Body of pancreas (tissue), 4 donors: ENCODE measurements around the gene CAMK2A. TPM values are rescaled to one million over a fixed set of nuclear protein-coding genes. Genes with fewer than 3 reads are reported as not detected.

ENCODE experiments used
- ATAC-seq: fragments of 150-250 bp; one replicate; pipeline ENCODE4 v1.9.1; 2016
- DNase-seq, 4 donors: peaks; one replicate each; pipeline ENCODE4 v3.0.0-alpha.2; 2019
- H3K27ac ChIP-seq, 4 donors: fragments of 200-600 bp; sonication (generic); 1 replicate in 3 of 4; 2 replicates in 1 of 4; pipeline versions ENCODE4 v1.5.1 to v1.6.1; 2016 to 2019; ENCODE audit warnings: mild to moderate bottlenecking in 1 of 4, mixed read lengths in 1 of 4, moderate library complexity in 1 of 4
- H3K27me3 ChIP-seq, 2 donors: fragments of 200-600 bp; sonication (generic); one replicate each; pipeline ENCODE4 v1.6.0; 2016; ENCODE audit warnings: mild to moderate bottlenecking in 1 of 2
- H3K36me3 ChIP-seq, 2 donors: fragments of 200-600 bp; sonication (generic); replicated peaks in 1 of 2; 2 replicates each; pipeline ENCODE4 v1.5.1; 2016; ENCODE audit warnings: low read depth in 2 of 2; ENCODE audit not compliant: insufficient read depth in 1 of 2
- H3K4me1 ChIP-seq: fragments of 200-600 bp; sonication (generic); one replicate; pipeline ENCODE4 v1.6.0; 2016
- H3K4me3 ChIP-seq, 2 donors: fragments of 200-600 bp; sonication (generic); 1 replicate in 1 of 2; 2 replicates in 1 of 2; pipeline ENCODE4 v1.5.1; 2016 to 2019
- H3K9me3 ChIP-seq, 3 donors: fragments of 200-600 bp; sonication (generic); 1 replicate in 2 of 3; 2 replicates in 1 of 3; pipeline ENCODE4 v1.5.1; 2016
- CTCF ChIP-seq, 7 experiments: fragments of 450-650 bp in 4 of 7; fragments of 200-600 bp in 3 of 7; sonication (generic) in 3 of 7; IDR thresholded peaks; one replicate each; pipeline ENCODE4 v1.5.1; 2016 to 2019; ENCODE audit warnings: antibody characterized with exemption in 7 of 7
- POLR2A ChIP-seq, 3 donors: fragments of 450-650 bp; IDR thresholded peaks; one replicate each; pipeline ENCODE4 v1.6.1; 2016; ENCODE audit warnings: antibody characterized with exemption in 3 of 3, mild to moderate bottlenecking in 2 of 3
- WGBS, 2 donors: methylation state at CpG; one replicate each; pipeline ENCODE4 v1.1.5; 2017; 5-methylcytosine and 5-hydroxymethylcytosine counted together
- intact Hi-C: fragments of 100-400 bp; cut with DNase I; formaldehyde crosslinking; loops from one replicate; pipeline ENCODE4 v1.15.1; 2023
- total RNA-seq, 2 donors: library from RNA; depleted of rRNA; stranded (reverse); fragments of >200 nt; gene quantifications; one replicate each; pipeline ENCODE4 v1.1.0, GENCODE V29; 2016

Gene CAMK2A
- total RNA-seq, 2 donors from 2014 or later, result 0.26 TPM; not detected in 1

- TF ChIP-seq POLR2A (IDR thresholded peaks at IDR 0.05) (no peak), CTCF (IDR thresholded peaks at IDR 0.05) (no peak)
- H3K4me1 ChIP-seq, result peaks cover 54% of the 10 kb centered on the region
- ATAC-seq, result peak; percentile 65
- WGBS, 2 donors, result 31 to 38% methylated on average over 11 to 12 of the region's 12 CpGs
- peak overlapping the region in 3 of 4 donors; percentile 20 to 31 (median 25) for H3K27ac ChIP-seq
- peak; percentile 80 to 83 (median 82) for DNase-seq
- H3K27me3 ChIP-seq, result no peaks in the 10 kb centered on the region
- no peak overlapping the region for H3K4me3 ChIP-seq
- intact Hi-C loops, result no loop called here
- no peaks in the 10 kb centered on the region for H3K9me3 ChIP-seq
- no peaks in the 10 kb centered on the region for H3K36me3 ChIP-seq
Observed at GRCh38 chr5:150270541-150271295, 18.9 kb downstream of the CAMK2A start.

- peak; percentile 78 to 85 (median 82) for DNase-seq
- no peaks in the 10 kb centered on the region for H3K27me3 ChIP-seq
- no peak for TF ChIP-seq CTCF (IDR thresholded peaks at IDR 0.05)
- TF ChIP-seq POLR2A (IDR thresholded peaks at IDR 0.05), result no peak
- peak overlapping the region in 3 of 4 donors; percentile 23 to 48 (median 45) for H3K27ac ChIP-seq
- intact Hi-C loops, result no loop called here
- ATAC-seq, result peak; percentile 65
- H3K9me3 ChIP-seq, result no peaks in the 10 kb centered on the region
- H3K36me3 ChIP-seq, result no peaks in the 10 kb centered on the region
- H3K4me1 ChIP-seq, result peaks cover 63% of the 10 kb centered on the region
- WGBS, 2 donors, result 38 to 43% methylated on average over 4 of the region's 4 CpGs
- H3K4me3 ChIP-seq, result no peak overlapping the region
Observed at GRCh38 chr5:150266871-150267291, 22.7 kb downstream of the CAMK2A start.

- intact Hi-C loops, result no loop called here
- peaks cover 60% of the 10 kb centered on the region for H3K4me1 ChIP-seq
- no peaks in the 10 kb centered on the region for H3K36me3 ChIP-seq
- no peak overlapping the region for H3K27ac ChIP-seq
- ATAC-seq, result no peak
- no peaks in the 10 kb centered on the region for H3K27me3 ChIP-seq
- 69 to 80% methylated on average over 6 of the region's 6 CpGs for WGBS, 2 donors
- DNase-seq, result no peak
- no peak overlapping the region for H3K4me3 ChIP-seq
- H3K9me3 ChIP-seq, result no peaks in the 10 kb centered on the region
- no peak for TF ChIP-seq POLR2A (IDR thresholded peaks at IDR 0.05)
- TF ChIP-seq CTCF (IDR thresholded peaks at IDR 0.05), result no peak
Observed at GRCh38 chr5:150265870-150266383, 23.6 kb downstream of the CAMK2A start.

- TF ChIP-seq CTCF (IDR thresholded peaks at IDR 0.05) (no peak), POLR2A (IDR thresholded peaks at IDR 0.05) (no peak)
- ATAC-seq (no peak), DNase-seq (no peak)
- no peak overlapping the region for H3K27ac ChIP-seq
- H3K4me1 ChIP-seq, result peaks cover 51% of the 10 kb centered on the region
- no peaks in the 10 kb centered on the region for H3K27me3 ChIP-seq
- intact Hi-C loops, result no loop called here
- WGBS, 2 donors, result 89 to 94% methylated on average over 22 to 23 of the region's 23 CpGs
- no peaks in the 10 kb centered on the region for H3K9me3 ChIP-seq
- no peak overlapping the region for H3K4me3 ChIP-seq
- H3K36me3 ChIP-seq, result no peaks in the 10 kb centered on the region
Observed at GRCh38 chr5:150264667-150265603, 24.6 kb downstream of the CAMK2A start.
